ENCODE results near the gene RAB33A. TPM values are rescaled to one million over a fixed set of nuclear protein-coding genes. Genes with fewer than 3 reads are reported as not detected.

The RAB33A gene
- total and polyA plus RNA-seq, 2 donors (not counting 1 experiment from before 2014, with no cell fraction given) = 2.4 to 5.4 TPM

DNA sequence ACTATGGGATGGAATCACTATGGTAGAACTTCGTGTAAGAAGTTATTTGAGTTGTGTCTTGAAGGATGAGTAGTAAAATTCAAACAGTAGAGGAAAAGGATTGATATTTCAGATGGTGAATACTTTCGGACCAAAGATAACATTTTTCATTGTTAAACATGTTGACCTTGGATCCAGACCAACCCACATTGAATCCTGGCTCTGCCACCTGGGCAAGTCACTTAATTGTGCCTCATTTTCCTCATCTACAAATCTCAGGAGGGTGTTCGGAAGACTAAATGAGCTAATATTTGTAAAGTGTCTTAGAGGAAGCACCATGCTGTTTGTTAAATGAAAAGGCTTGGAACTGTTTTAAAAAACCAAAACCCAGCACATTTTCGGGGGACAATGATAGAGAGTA lies 4.7 kb upstream of the RAB33A start:
- no peak for DNase-seq
- peaks cover 34% of the 10 kb centered on the region for H3K4me1 Mint-ChIP-seq
- ChIA-PET POLR2A (no interaction called here), CTCF (no interaction called here)
- no peak for ATAC-seq (ENCODE audit: low read depth)
- H3K36me3 ChIP-seq (replicated peaks in 1 of 2; ENCODE audit: control extremely low read depth in 1 of 2, control insufficient read depth in 1 of 2, extremely low read depth in 1 of 2, insufficient read depth in 2 of 2, low read length in 1 of 2) = peaks cover 0 to 2% of the 10 kb centered on the region in 2 experiments
- H3K27ac ChIP-seq (ENCODE audit: low read length in 2 of 2) = no peak overlapping the region
- H3K27me3 ChIP-seq (replicated peaks in 1 of 4; ENCODE audit: control extremely low read depth in 1 of 4, control insufficient read depth in 3 of 4, insufficient read depth in 4 of 4, low read length in 3 of 4) = no peaks in the 10 kb centered on the region
- H3K27ac Mint-ChIP-seq = peak overlapping the region; percentile 96
- H3K27me3 Mint-ChIP-seq = no peaks in the 10 kb centered on the region
- no peak overlapping the region for H3K4me3 ChIP-seq (ENCODE audit: control extremely low read depth in 1 of 5, extremely low read depth in 1 of 5, insufficient read depth in 1 of 5, low read depth in 2 of 5, low read length in 4 of 5)
- H3K4me2 ChIP-seq (replicated peaks; ENCODE audit: low read depth, low read length, poor library complexity, severe bottlenecking) = peak overlapping the region; percentile 73
- H4K20me1 ChIP-seq (ENCODE audit: control insufficient read depth, insufficient read depth, low read length, poor library complexity, severe bottlenecking) = no peaks in the 10 kb centered on the region
- TF ChIP-seq, protein P1, sequence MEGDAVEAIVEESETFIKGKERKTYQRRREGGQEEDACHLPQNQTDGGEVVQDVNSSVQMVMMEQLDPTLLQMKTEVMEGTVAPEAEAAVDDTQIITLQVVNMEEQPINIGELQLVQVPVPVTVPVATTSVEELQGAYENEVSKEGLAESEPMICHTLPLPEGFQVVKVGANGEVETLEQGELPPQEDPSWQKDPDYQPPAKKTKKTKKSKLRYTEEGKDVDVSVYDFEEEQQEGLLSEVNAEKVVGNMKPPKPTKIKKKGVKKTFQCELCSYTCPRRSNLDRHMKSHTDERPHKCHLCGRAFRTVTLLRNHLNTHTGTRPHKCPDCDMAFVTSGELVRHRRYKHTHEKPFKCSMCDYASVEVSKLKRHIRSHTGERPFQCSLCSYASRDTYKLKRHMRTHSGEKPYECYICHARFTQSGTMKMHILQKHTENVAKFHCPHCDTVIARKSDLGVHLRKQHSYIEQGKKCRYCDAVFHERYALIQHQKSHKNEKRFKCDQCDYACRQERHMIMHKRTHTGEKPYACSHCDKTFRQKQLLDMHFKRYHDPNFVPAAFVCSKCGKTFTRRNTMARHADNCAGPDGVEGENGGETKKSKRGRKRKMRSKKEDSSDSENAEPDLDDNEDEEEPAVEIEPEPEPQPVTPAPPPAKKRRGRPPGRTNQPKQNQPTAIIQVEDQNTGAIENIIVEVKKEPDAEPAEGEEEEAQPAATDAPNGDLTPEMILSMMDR (IDR thresholded peaks at IDR 0.05) = no peak
- no peak for TF ChIP-seq EZH2 (IDR thresholded peaks at IDR 0.05; ENCODE audit: borderline replicate concordance, insufficient read depth, low read depth, low read length, poor library complexity, severe bottlenecking)
- WGBS (ENCODE audit: insufficient coverage) = 100% methylated on average over 1 of the region's 4 CpGs
- peaks cover 13 to 21% of the 10 kb centered on the region in 2 donors for H3K4me1 ChIP-seq (ENCODE audit: control insufficient read depth in 2 of 2, insufficient read depth in 2 of 2, low read length in 2 of 2)
- peak overlapping the region; percentile 95 for H3K4me3 Mint-ChIP-seq
- peaks cover 10% of the 10 kb centered on the region for H3K79me2 ChIP-seq (ENCODE audit: control insufficient read depth, insufficient read depth, low read length)
- H2AFZ ChIP-seq (ENCODE audit: insufficient read depth, low read depth, low read length, poor library complexity, severe bottlenecking) = peak overlapping the region; percentile 78
- H3K9ac ChIP-seq (ENCODE audit: low read length) = no peak overlapping the region
- H3K9me3 Mint-ChIP-seq (ENCODE audit: insufficient read depth) = no peaks in the 10 kb centered on the region
- intact Hi-C loops (cut with micrococcal nuclease) = loop anchor here (5.0 kb wide), 2 partner anchors 85 to 735 kb away; partner anchors contain the start of gene ENOX2
- no peaks in the 10 kb centered on the region for H3K9me3 ChIP-seq (ENCODE audit: control extremely low read depth in 1 of 3, control insufficient read depth in 2 of 3, insufficient read depth in 1 of 3, low read length in 2 of 3)

DNA sequence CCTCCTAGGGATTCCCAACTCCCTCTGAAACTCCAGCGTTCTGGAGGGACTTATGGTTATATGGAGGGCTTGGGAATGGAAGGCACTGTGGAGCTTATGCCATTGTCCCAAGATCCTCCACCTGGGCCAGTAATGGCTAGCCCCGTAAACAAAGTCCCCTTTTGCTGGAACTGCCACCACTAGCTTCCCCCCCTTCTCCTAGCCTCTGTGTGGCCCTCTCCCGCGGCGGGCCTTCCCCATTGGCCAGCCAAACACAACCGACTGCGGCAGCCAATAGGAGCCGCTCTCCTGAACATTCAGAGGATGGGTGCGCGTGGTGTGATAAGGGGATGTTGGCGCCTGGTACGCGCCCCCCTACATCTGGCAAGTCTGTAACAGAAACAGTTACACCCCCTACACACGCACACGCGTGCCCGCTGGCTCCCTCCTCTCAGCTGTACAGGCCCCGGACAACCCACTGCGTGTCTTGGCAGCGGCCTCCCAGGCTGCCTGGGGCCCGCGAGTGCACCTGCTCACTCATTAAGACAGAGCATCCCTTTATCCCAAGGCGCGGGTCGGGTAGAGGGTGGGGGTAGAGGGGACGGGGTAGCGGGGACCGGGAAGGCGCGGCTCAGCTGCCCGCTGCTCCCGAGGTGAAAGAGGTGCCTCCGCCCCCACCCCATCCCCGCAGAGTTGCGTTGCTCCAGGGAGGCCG lies 863 bp upstream of the RAB33A start:
- Histone ChIP-seq H3K4me3 (ENCODE audit: control extremely low read depth in 1 of 5, extremely low read depth in 1 of 5, insufficient read depth in 1 of 5, low read depth in 2 of 5, low read length in 4 of 5) (peak overlapping the region; percentile 12 to 74 (median 68)), H3K36me3 (replicated peaks in 1 of 2; ENCODE audit: control extremely low read depth in 1 of 2, control insufficient read depth in 1 of 2, extremely low read depth in 1 of 2, insufficient read depth in 2 of 2, low read length in 1 of 2) (no peaks in the 10 kb centered on the region), H3K27ac (ENCODE audit: low read length in 2 of 2) (no peak overlapping the region), H3K9me3 (ENCODE audit: control extremely low read depth in 1 of 3, control insufficient read depth in 2 of 3, insufficient read depth in 1 of 3, low read length in 2 of 3) (no peaks in the 10 kb centered on the region), H3K9ac (ENCODE audit: low read length) (peak overlapping the region; percentile 70), H3K4me2 (replicated peaks; ENCODE audit: low read depth, low read length, poor library complexity, severe bottlenecking) (peak overlapping the region; percentile 88), H2AFZ (ENCODE audit: insufficient read depth, low read depth, low read length, poor library complexity, severe bottlenecking) (peak overlapping the region; percentile 82), H4K20me1 (ENCODE audit: control insufficient read depth, insufficient read depth, low read length, poor library complexity, severe bottlenecking) (no peaks in the 10 kb centered on the region), H3K4me1 (ENCODE audit: control insufficient read depth in 2 of 2, insufficient read depth in 2 of 2, low read length in 2 of 2) (peaks cover 22 to 47% of the 10 kb centered on the region in 2 donors), H3K79me2 (ENCODE audit: control insufficient read depth, insufficient read depth, low read length) (peaks cover 6% of the 10 kb centered on the region), H3K27me3 (replicated peaks in 1 of 4; ENCODE audit: control extremely low read depth in 1 of 4, control insufficient read depth in 3 of 4, insufficient read depth in 4 of 4, low read length in 3 of 4) (no peaks in the 10 kb centered on the region)
- peaks cover 48% of the 10 kb centered on the region for H3K4me1 Mint-ChIP-seq
- no peak for TF ChIP-seq EZH2 (IDR thresholded peaks at IDR 0.05; ENCODE audit: borderline replicate concordance, insufficient read depth, low read depth, low read length, poor library complexity, severe bottlenecking)
- TF ChIP-seq, protein P1 (IDR thresholded peaks at IDR 0.05) = no peak
- 0% methylated on average over 1 of the region's 36 CpGs for WGBS (ENCODE audit: insufficient coverage)
- ChIA-PET CTCF (interaction anchor here (1.5 to 2.7 kb wide), 4 partner anchors 19 to 90 kb away, joined by 6 to 10 read pairs (median 8); no protein-coding TSS in a partner anchor), POLR2A (interaction anchor here (0.9 kb wide), 1 partner anchor 62 kb away, joined by 3 read pairs; no protein-coding TSS in a partner anchor)
- peak overlapping the region; percentile 91 for H3K4me3 Mint-ChIP-seq
- DNase-seq (peak; percentile 70), ATAC-seq (ENCODE audit: low read depth) (peak; percentile 72)
- peak overlapping the region; percentile 85 for H3K27ac Mint-ChIP-seq
- H3K9me3 Mint-ChIP-seq (ENCODE audit: insufficient read depth) = no peaks in the 10 kb centered on the region
- intact Hi-C loops (cut with micrococcal nuclease) = loop anchor here (5.0 kb wide), 1 partner anchor 96 kb away; the partner anchor contains the start of gene ZNF280C
- no peaks in the 10 kb centered on the region for H3K27me3 Mint-ChIP-seq
